Pancreas (tissue), 10 donors: Measurements from ENCODE around the gene HCST. TPM values are rescaled to one million over a fixed set of nuclear protein-coding genes. Genes with fewer than 3 reads are reported as not detected.

ENCODE experiments used
- ATAC-seq, 4 donors: fragments of 200-7000 bp; cut with Tn5 transposase; one replicate each; pipeline versions ENCODE4 v1.8.0 to v1.9.1; 2020; ENCODE audit warnings: mild to moderate bottlenecking in 4 of 4, moderate library complexity in 4 of 4
- DNase-seq, 6 donors: peaks; one replicate each; pipeline ENCODE4 v3.0.0-alpha.2; 2020
- FAIRE-seq: peaks from 2 replicates; lab custom pipeline; 2012; peaks lifted over from hg19 to GRCh38; lab: Jason Lieb, UNC
- H3K27ac ChIP-seq, 4 donors: fragments of 200-600 bp; sonication (generic); 1 replicate in 3 of 4; 2 replicates in 1 of 4; pipeline versions ENCODE4 v1.5.0 to v1.8.0; 2020
- H3K27me3 ChIP-seq, 4 donors: fragments of 200-600 bp; one replicate each; pipeline ENCODE4 v1.8.0; 2021
- H3K36me3 ChIP-seq, 3 donors: fragments of 200-600 bp; sonication (generic) in 1 of 3; one replicate each; pipeline versions ENCODE4 v1.5.0 to v1.8.0; 2020 to 2021
- H3K4me1 ChIP-seq, 3 donors: fragments of 200-600 bp; one replicate each; pipeline ENCODE4 v1.8.0; 2021
- H3K4me3 ChIP-seq, 4 donors: fragments of 200-600 bp; sonication (generic) in 2 of 4; one replicate each; pipeline versions ENCODE4 v1.5.0 to v1.8.0; 2020 to 2021
- H3K9me3 ChIP-seq, 4 donors: fragments of 200-600 bp; one replicate each; pipeline ENCODE4 v1.8.0; 2021
- CTCF ChIP-seq, 4 donors: fragments of 200-600 bp; sonication (generic) in 3 of 4; IDR thresholded peaks; one replicate each; pipeline versions ENCODE4 v1.5.0 to v1.8.0; 2021; ENCODE audit warnings: antibody characterized with exemption in 4 of 4
- WGBS, 2 donors: extraction: QIAGEN DNeasy Blood & Tissue Kit; methylation state at CpG; one replicate each; pipeline ENCODE4 v1.1.7; 2013; 5-methylcytosine and 5-hydroxymethylcytosine counted together
- intact Hi-C, 3 donors: fragments of 100-400 bp; cut with DNase I; formaldehyde crosslinking; loops; one replicate each; pipeline versions ENCODE4 v1.11.1 to v1.14.2; 2022
- polyA plus RNA-seq, 2 donors: library from polyadenylated mRNA; stranded (reverse); fragments of 200-250 nt; gene quantifications; one replicate each; pipeline ENCODE4 v1.2.3, GENCODE V29; 2013
- total RNA-seq, 6 donors: library from RNA; stranded (reverse); fragmentation: NEBNext Ultra II Directional in 4 of 6; extraction: Animal tissue kit (Norgen Biotek cat#: 25700) in 4 of 6; gene quantifications; one replicate each; pipeline versions ENCODE4 v1.2.1 to v1.2.4, GENCODE V29; 2021 to 2023
- donor health status: healthy with polysubstance abuse.
- donor health status: DM: no; HTN: no; CAD: no; lungs with moderate emphysema.
- donor health status: DM: no; HTN: no; CAD: no.
- donor health status: control.
- donor health status: control.
- donor health status: Bipolar disorder and iron deficiency.
- donor health status: DM: yes; HTN: yes; CAD: no.
- donor health status: DM: no; HTN: no; CAD: no.
- donor health status: DM: no; HTN: no; CAD: no.
- donor health status: DM: yes; HTN: yes; CAD: no.

Gene HCST
- total RNA-seq = 1 to 10 TPM in 4 of 6 donors, under 1 TPM in 2; 0.46 to 7.4 (median 1.7) TPM
- polyA plus RNA-seq = 10 to 100 TPM in 1 of 2 donors, 1 to 10 TPM in 1; 2.3 to 10.2 TPM

- intact Hi-C loops = no loop called here
- H3K9me3 ChIP-seq = no peaks in the 10 kb centered on the region
- H3K4me1 ChIP-seq = peaks cover 0 to 8% (median 0%) of the 10 kb centered on the region in 3 donors
- no peaks in the 10 kb centered on the region for H3K36me3 ChIP-seq
- no peak for TF ChIP-seq CTCF (IDR thresholded peaks at IDR 0.05)
- DNase-seq (peak in 1 of 6 donors; percentile 21), FAIRE-seq (no peak), ATAC-seq (no peak)
- WGBS, 2 donors = 67 to 70% methylated on average over 6 of the region's 6 CpGs
- H3K27me3 ChIP-seq = no peaks in the 10 kb centered on the region
- peak within 1 kb of the TSS in 2 of 4 donors; percentile 79 to 86 for H3K27ac ChIP-seq
- H3K4me3 ChIP-seq = peak within 1 kb of the TSS in 1 of 4 donors; percentile 31
Measured at GRCh38 chr19:35901854-35902661, at the start of gene HCST. Gene HCST (plus strand): TSS chr19:35902529. CDS start chr19:35902594, 65 bp downstream.

GRCh38 chr19:35853038-35853756 lies 49.1 kb upstream of the HCST start:
- Histone ChIP-seq H3K27me3 (no peaks in the 10 kb centered on the region), H3K4me1 (peaks cover 0 to 21% (median 14%) of the 10 kb centered on the region in 3 donors)

GRCh38 chr19:35856546-35857149 lies 45.7 kb upstream of the HCST start, which contains the start of gene KIRREL2:
Gene KIRREL2 (plus strand): TSS chr19:35856911. CDS start chr19:35857120, 209 bp downstream.
- FAIRE-seq (no peak), DNase-seq (peak; percentile 60 to 89 (median 76)), ATAC-seq (peak; percentile 47 to 68 (median 57))
- Histone ChIP-seq H3K9me3 (no peaks in the 10 kb centered on the region), H3K27ac (peak within 1 kb of the TSS; percentile 70 to 87 (median 78)), H3K4me1 (peaks cover 6 to 28% (median 24%) of the 10 kb centered on the region in 3 donors), H3K4me3 (peak within 1 kb of the TSS; percentile 52 to 70 (median 63)), H3K36me3 (no peaks in the 10 kb centered on the region), H3K27me3 (no peaks in the 10 kb centered on the region)
- intact Hi-C loops = no loop called here
- no peak for TF ChIP-seq CTCF (IDR thresholded peaks at IDR 0.05)
- whole genome bisulfite sequencing, 2 donors = 1 to 2% methylated on average over 32 to 42 of the region's 42 CpGs

More at GRCh38 chr19:35853038-35853756, 49.1 kb upstream of the HCST start:
- FAIRE-seq (no peak), ATAC-seq (no peak), DNase-seq (peak in 2 of 6 donors; percentile 17 to 18)
- WGBS, 2 donors = 25 to 46% methylated on average over 6 to 8 of the region's 8 CpGs
- no peaks in the 10 kb centered on the region for H3K9me3 ChIP-seq
- no peaks in the 10 kb centered on the region for H3K36me3 ChIP-seq
- TF ChIP-seq CTCF (IDR thresholded peaks at IDR 0.05) = no peak
- peak overlapping the region in 1 of 4 donors; percentile 79 for H3K27ac ChIP-seq
- peak overlapping the region in 2 of 4 donors; percentile 40 to 42 for H3K4me3 ChIP-seq
- intact Hi-C loops = no loop called here

- no peak overlapping the region for H3K27ac ChIP-seq
- intact Hi-C loops = no loop called here
- TF ChIP-seq CTCF (IDR thresholded peaks at IDR 0.05) = no peak
- FAIRE-seq (no peak), DNase-seq (peak in 2 of 6 donors; percentile 24 to 65), ATAC-seq (no peak)
- no peaks in the 10 kb centered on the region for H3K9me3 ChIP-seq
- H3K27me3 ChIP-seq = no peaks in the 10 kb centered on the region
- H3K4me1 ChIP-seq = peaks cover 6 to 24% (median 24%) of the 10 kb centered on the region in 3 donors
- H3K4me3 ChIP-seq = peak overlapping the region in 2 of 4 donors; percentile 61 to 70
- H3K36me3 ChIP-seq = peaks cover 0 to 4% (median 0%) of the 10 kb centered on the region in 3 donors
- WGBS, 2 donors = 61 to 62% methylated on average over 6 of the region's 6 CpGs
Measured at GRCh38 chr19:35858311-35858710, 44.0 kb upstream of the HCST start.
